H9 (cell line): ENCODE results near the gene NACC1. TPM values are rescaled to one million over a fixed set of nuclear protein-coding genes. Genes with fewer than 3 reads are reported as not detected.

Source experiments
- DNase-seq: peaks from one replicate; pipeline ENCODE4 v3.0.0-alpha.2; 2017
- H2AFZ ChIP-seq: one replicate; pipeline ENCODE4 v1.6.1; 2013; ENCODE audit warnings: mild to moderate bottlenecking, low read length, control low read depth, moderate library complexity
- H2AK5ac ChIP-seq: 2 replicates; pipeline ENCODE4 v1.6.1; 2013; ENCODE audit warnings: low read length, control low read depth, mixed read lengths; ENCODE audit not compliant: insufficient read length
- H2BK120ac ChIP-seq: one replicate; pipeline ENCODE4 v1.6.1; 2013; ENCODE audit warnings: low read depth, mild to moderate bottlenecking, low read length, control low read depth, inconsistent platforms; ENCODE audit not compliant: poor library complexity, severe bottlenecking
- H2BK12ac ChIP-seq: 2 replicates; pipeline ENCODE4 v1.6.1; 2013; ENCODE audit warnings: low read length, control low read depth, mixed read lengths, low read depth; ENCODE audit not compliant: insufficient read length
- H2BK15ac ChIP-seq: 2 replicates; pipeline ENCODE4 v1.6.1; 2013; ENCODE audit warnings: low read depth, low read length, control low read depth
- H2BK20ac ChIP-seq: one replicate; pipeline ENCODE4 v1.6.1; 2013; ENCODE audit warnings: low read depth, mild to moderate bottlenecking, low read length, control low read depth, inconsistent platforms; ENCODE audit not compliant: poor library complexity, severe bottlenecking
- H2BK5ac ChIP-seq: 2 replicates; pipeline ENCODE4 v1.6.1; 2013; ENCODE audit warnings: low read length, control low read depth, mixed read lengths; ENCODE audit not compliant: insufficient read length
- H3K14ac ChIP-seq: 2 replicates; pipeline ENCODE4 v1.6.1; 2013; ENCODE audit warnings: low read length, control low read depth; ENCODE audit not compliant: insufficient read depth
- H3K18ac ChIP-seq: 2 replicates; pipeline ENCODE4 v1.6.1; 2013; ENCODE audit warnings: low read depth, mild to moderate bottlenecking, mixed read lengths, low read length, control low read depth; ENCODE audit not compliant: insufficient read length
- H3K23ac ChIP-seq: 2 replicates; pipeline ENCODE4 v1.6.1; 2013; ENCODE audit warnings: low read length, control low read depth, mixed read lengths, low read depth; ENCODE audit not compliant: insufficient read length
- H3K23me2 ChIP-seq: 2 replicates; pipeline ENCODE4 v1.6.1; 2013; ENCODE audit warnings: low read depth, mild to moderate bottlenecking, mixed read lengths, low read length, control low read depth; ENCODE audit not compliant: insufficient read length, poor library complexity, severe bottlenecking
- H3K27ac ChIP-seq: 2 replicates; pipeline ENCODE4 v1.5.1; 2013; ENCODE audit warnings: low read length, control low read depth, mixed read lengths, low read depth; ENCODE audit not compliant: insufficient read length
- H3K27me3 ChIP-seq: 2 replicates; pipeline ENCODE4 v1.6.1; 2013; ENCODE audit warnings: low read length, control low read depth, inconsistent platforms; ENCODE audit not compliant: insufficient read depth
- H3K4ac ChIP-seq: 2 replicates; pipeline ENCODE4 v1.6.1; 2013; ENCODE audit warnings: low read depth, mild to moderate bottlenecking, control low read depth, inconsistent platforms, low read length, moderate library complexity
- H3K4me1 ChIP-seq: 2 replicates; pipeline ENCODE4 v1.6.1; 2013; ENCODE audit warnings: low read length, control low read depth, inconsistent platforms; ENCODE audit not compliant: insufficient read depth
- H3K4me2 ChIP-seq: 2 replicates; pipeline ENCODE4 v1.6.1; 2013; ENCODE audit warnings: low read length, control low read depth, mixed read lengths; ENCODE audit not compliant: insufficient read length, insufficient read depth
- H3K56ac ChIP-seq: 2 replicates; pipeline ENCODE4 v1.6.1; 2013; ENCODE audit warnings: low read depth, mild to moderate bottlenecking, mixed read lengths, low read length, control low read depth; ENCODE audit not compliant: insufficient read length
- H3K79me1 ChIP-seq: 2 replicates; pipeline ENCODE4 v1.6.1; 2013; ENCODE audit warnings: low read depth, mild to moderate bottlenecking, moderate library complexity, low read length, control low read depth, inconsistent platforms; ENCODE audit not compliant: insufficient read depth, poor library complexity, severe bottlenecking
- H3K79me2 ChIP-seq: 2 replicates; pipeline ENCODE4 v1.6.1; 2013; ENCODE audit warnings: low read length, control low read depth, inconsistent platforms; ENCODE audit not compliant: insufficient read depth
- H3K9ac ChIP-seq: 2 replicates; pipeline ENCODE4 v1.6.1; 2013; ENCODE audit warnings: low read length, control low read depth, mixed read lengths; ENCODE audit not compliant: insufficient read length; ENCODE audit errors: extremely low read depth
- H3K9me3 ChIP-seq: one replicate; pipeline ENCODE4 v1.6.1; 2013; ENCODE audit warnings: low read depth, low read length, inconsistent platforms; ENCODE audit not compliant: control insufficient read depth
- H3T11ph ChIP-seq: one replicate; pipeline ENCODE4 v1.6.1; 2013; ENCODE audit warnings: mild to moderate bottlenecking, low read length, control low read depth, inconsistent platforms
- H4K20me1 ChIP-seq: one replicate; pipeline ENCODE4 v1.6.1; 2013; ENCODE audit not compliant: control insufficient read depth, insufficient read length, insufficient read depth
- H4K5ac ChIP-seq: 2 replicates; pipeline ENCODE4 v1.6.1; 2013; ENCODE audit warnings: low read depth, mild to moderate bottlenecking, mixed read lengths, low read length, control low read depth; ENCODE audit not compliant: insufficient read length
- H4K8ac ChIP-seq: replicated peaks from 2 replicates; pipeline ENCODE4 v1.6.1; 2013; ENCODE audit warnings: low read length, control low read depth, mixed read lengths, low read depth; ENCODE audit not compliant: insufficient read length
- H4K91ac ChIP-seq: 2 replicates; pipeline ENCODE4 v1.6.1; 2013; ENCODE audit warnings: low read depth, mild to moderate bottlenecking, moderate library complexity, mixed read lengths, low read length, control low read depth; ENCODE audit not compliant: insufficient read length
- H3K27ac Mint-ChIP-seq, 3 experiments: 2 replicates in 2 of 3; 3 replicates in 1 of 3; pipeline ENCODE4 v1.8.0; 2020 to 2021; ENCODE audit warnings: mixed read lengths in 3 of 3, mild to moderate bottlenecking in 1 of 3, moderate library complexity in 1 of 3
- H3K27me3 Mint-ChIP-seq: 2 replicates; pipeline ENCODE4 v1.8.0; 2021; ENCODE audit warnings: low read depth, mild to moderate bottlenecking, moderate library complexity, mixed read lengths
- H3K36me3 Mint-ChIP-seq, 3 experiments: 2 replicates in 2 of 3; 3 replicates in 1 of 3; pipeline ENCODE4 v1.8.0; 2020 to 2021; ENCODE audit warnings: low read depth in 3 of 3, mixed read lengths in 3 of 3; ENCODE audit not compliant: insufficient read depth in 1 of 3
- H3K4me1 Mint-ChIP-seq, 2 experiments: 2 replicates each; pipeline ENCODE4 v1.8.0; 2020; ENCODE audit warnings: mixed read lengths in 2 of 2
- H3K4me3 Mint-ChIP-seq, 2 experiments: 2 replicates in 1 of 2; 3 replicates in 1 of 2; pipeline ENCODE4 v1.8.0; 2020 to 2021; ENCODE audit warnings: mild to moderate bottlenecking in 2 of 2, mixed read lengths in 2 of 2, moderate library complexity in 1 of 2
- H3K9me3 Mint-ChIP-seq, 2 experiments: 2 replicates in 1 of 2; 3 replicates in 1 of 2; pipeline ENCODE4 v1.8.0; 2020; ENCODE audit warnings: mild to moderate bottlenecking in 2 of 2, mixed read lengths in 2 of 2, moderate library complexity in 1 of 2
- CTCF ChIP-seq: fragments of 200-600 bp; sonication (generic); conservative IDR thresholded peaks from 3 replicates; pipeline ENCODE4 v1.8.0; 2021; ENCODE audit warnings: antibody characterized with exemption, mild to moderate bottlenecking
- WGBS: extraction: QIAGEN DNeasy Blood & Tissue Kit; methylation state at CpG from one replicate; pipeline ENCODE4 v1.1.7; 2013; ENCODE audit warnings: missing lambda C conversion rate, low lambda C conversion rate, mixed read lengths; ENCODE audit not compliant: insufficient read length; ENCODE audit errors: extremely low coverage; 5-methylcytosine and 5-hydroxymethylcytosine counted together
- total RNA-seq: library from RNA; stranded (reverse); gene quantifications from 2 replicates; pipeline ENCODE4 v1.2.1, GENCODE V29; 2021

Gene NACC1
- total RNA-seq, 1 experiment from 2014 or later: 198 TPM

DNA sequence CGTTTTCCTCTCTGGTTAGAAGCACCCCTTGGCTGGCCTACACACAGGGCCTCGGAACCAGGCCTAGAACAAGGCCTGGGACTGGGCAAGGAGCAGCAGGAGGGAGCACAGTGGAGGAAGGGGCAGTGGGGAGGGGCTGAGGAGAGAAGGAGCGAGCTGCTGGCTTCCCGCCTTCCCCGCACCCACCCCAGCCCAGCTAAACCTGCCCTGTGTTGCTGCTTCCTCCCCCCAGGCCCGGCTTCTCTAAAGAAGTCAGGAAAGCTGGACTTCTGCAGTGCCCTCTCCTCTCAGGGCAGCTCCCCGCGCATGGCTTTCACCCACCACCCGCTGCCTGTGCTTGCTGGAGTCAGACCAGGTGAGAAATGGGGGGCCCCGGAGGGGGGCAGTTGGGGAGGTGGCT, 39.7 kb upstream of the NACC1 start:
- H4K20me1 ChIP-seq: no peaks in the 10 kb centered on the region
- no peak overlapping the region for H3K4ac ChIP-seq
- no peaks in the 10 kb centered on the region for H3K79me1 ChIP-seq
- H2BK12ac ChIP-seq: no peak overlapping the region
- H3K4me1 ChIP-seq: peaks cover 12% of the 10 kb centered on the region; the same call in 1 of the 2 replicates
- peaks cover 2% of the 10 kb centered on the region; the same call in 1 of the 2 replicates for H3K27me3 ChIP-seq
- no peak overlapping the region for H3T11ph ChIP-seq
- Mint-ChIP-seq H3K36me3 (peaks cover 0 to 1% (median 0%) of the 10 kb centered on the region in 3 experiments; a peak in 1 of 7 replicates), H3K4me3 (no peak overlapping the region; a peak in 1 of 5 replicates), H3K27ac (no peak overlapping the region), H3K4me1 (peaks cover 25 to 58% of the 10 kb centered on the region in 2 experiments), H3K9me3 (no peaks in the 10 kb centered on the region), H3K27me3 (peaks cover 60% of the 10 kb centered on the region)
- H2AFZ ChIP-seq: no peak overlapping the region
- no peak overlapping the region for H2BK15ac ChIP-seq
- H3K56ac ChIP-seq: no peak overlapping the region
- no peak for TF ChIP-seq CTCF
- H2BK20ac ChIP-seq: no peak overlapping the region
- H3K23me2 ChIP-seq: peaks cover 5% of the 10 kb centered on the region
- no peak for DNase-seq
- H3K9me3 ChIP-seq: no peaks in the 10 kb centered on the region
- H2BK5ac ChIP-seq: no peak overlapping the region
- H2AK5ac ChIP-seq: no peak overlapping the region
- H2BK120ac ChIP-seq: no peak overlapping the region
- H4K8ac ChIP-seq: no peak overlapping the region
- no CpG with 5 or more reads among the region's 10 CpGs for WGBS
- no peak overlapping the region for H3K4me2 ChIP-seq
- H3K14ac ChIP-seq: no peak overlapping the region; the same call in 1 of the 2 replicates
- H4K91ac ChIP-seq: no peak overlapping the region
- no peak overlapping the region for H4K5ac ChIP-seq
- H3K9ac ChIP-seq: no peak overlapping the region
- no peaks in the 10 kb centered on the region for H3K79me2 ChIP-seq
- no peak overlapping the region for H3K27ac ChIP-seq
- H3K18ac ChIP-seq: no peak overlapping the region
- no peak overlapping the region for H3K23ac ChIP-seq
